NB4 (cell line): Measurements from ENCODE around the gene CARNS1.

Source experiments
- CTCF ChIP-seq: IDR thresholded peaks from one replicate; pipeline ENCODE4 v1.5.1; 2012; ENCODE audit warnings: low read depth, low read length
- MYC ChIP-seq: IDR thresholded peaks from 2 replicates; pipeline ENCODE4 v1.6.1; 2011; ENCODE audit warnings: low read depth, low read length
- POLR2A ChIP-seq: IDR thresholded peaks from 2 replicates; pipeline ENCODE4 v1.6.1; 2011; ENCODE audit warnings: mild to moderate bottlenecking; ENCODE audit not compliant: insufficient read length; ENCODE audit errors: extremely low read depth

DNA sequence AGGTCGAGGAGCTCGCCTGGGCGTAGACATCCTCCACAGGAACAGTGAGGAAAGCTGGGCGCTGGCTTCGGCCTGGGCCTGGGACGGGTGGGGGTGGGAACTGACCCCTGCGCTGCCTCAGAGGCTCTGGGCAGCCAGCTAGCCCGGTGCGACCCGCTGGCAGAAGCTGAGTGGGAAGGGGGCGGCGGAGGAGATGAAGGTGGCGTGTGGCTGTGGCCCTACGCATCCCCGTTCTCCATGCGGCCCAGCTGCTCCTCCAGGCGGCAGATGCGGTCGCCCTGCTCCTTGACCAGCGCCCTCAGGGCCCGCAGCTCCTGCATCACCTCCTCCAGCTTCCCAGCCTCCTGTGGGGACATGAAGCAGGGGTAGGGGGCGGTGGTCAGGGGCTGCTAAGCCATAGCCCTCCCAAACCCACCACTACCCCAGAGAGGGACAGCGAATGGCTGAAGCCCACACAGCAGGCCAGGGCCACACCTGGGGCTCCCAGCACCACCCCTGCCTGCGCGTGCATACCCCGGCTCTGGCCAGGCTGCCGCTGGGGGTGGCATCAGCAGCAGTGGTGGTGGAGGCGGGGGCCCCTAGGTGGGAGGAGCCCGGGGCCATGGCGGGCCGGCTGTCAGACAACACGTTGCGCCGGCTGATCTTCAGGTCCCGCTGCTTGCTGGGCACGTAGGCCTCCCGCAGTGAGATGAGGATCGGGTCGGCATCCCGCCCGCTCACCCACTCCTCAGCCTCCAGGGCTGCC lies 22.9 kb downstream of the CARNS1 start:
- TF ChIP-seq POLR2A (peak; percentile 77), CTCF (peak; percentile 1), MYC (peak; percentile 60; the same call in 1 of the 2 replicates)
